Ovary (tissue), 3 donors: ENCODE measurements around the gene ATP9A.

Experiments used
- EP300 ChIP-seq: sonication (generic); formaldehyde crosslinking; IDR thresholded peaks from one replicate; pipeline ENCODE4 v1.6.1; 2017; ENCODE audit warnings: antibody characterized with exemption
- POLR2A ChIP-seq: fragments of 450-650 bp; IDR thresholded peaks from one replicate; pipeline ENCODE4 v1.6.1; 2017; ENCODE audit warnings: antibody characterized with exemption, mild to moderate bottlenecking, moderate library complexity
- TF ChIP-seq, protein P1 (sequence below), 3 donors: fragments of 450-650 bp in 2 of 3; fragments of 200-600 bp in 1 of 3; IDR thresholded peaks; one replicate each; pipeline versions ENCODE4 v1.5.1 to v1.8.0; 2016 to 2022; ENCODE audit warnings: antibody characterized with exemption in 3 of 3, mild to moderate bottlenecking in 1 of 3
- donor health status: DM: no; HTN: no; CAD: no.

DNA sequence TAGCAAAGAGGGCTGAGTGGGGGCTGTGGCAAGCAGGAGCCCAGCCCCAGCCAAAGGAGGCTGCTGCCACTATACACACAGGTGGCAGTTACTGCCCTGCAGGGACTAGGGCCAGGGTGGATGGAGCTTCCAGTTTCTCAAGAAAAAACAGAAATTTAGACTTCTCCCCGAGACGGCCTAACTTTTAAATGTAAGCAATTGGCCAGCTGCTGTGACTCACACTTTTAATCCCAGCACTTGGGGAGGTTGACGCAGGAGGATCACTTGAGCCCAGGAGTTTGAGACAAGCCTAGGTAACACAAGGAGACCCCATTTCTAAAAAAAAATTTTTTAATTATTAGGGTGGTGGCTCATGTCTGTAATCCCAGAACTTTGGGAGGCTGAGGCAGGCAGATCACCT, 127.4 kb downstream of the ATP9A start:
- TF ChIP-seq, protein P1, sequence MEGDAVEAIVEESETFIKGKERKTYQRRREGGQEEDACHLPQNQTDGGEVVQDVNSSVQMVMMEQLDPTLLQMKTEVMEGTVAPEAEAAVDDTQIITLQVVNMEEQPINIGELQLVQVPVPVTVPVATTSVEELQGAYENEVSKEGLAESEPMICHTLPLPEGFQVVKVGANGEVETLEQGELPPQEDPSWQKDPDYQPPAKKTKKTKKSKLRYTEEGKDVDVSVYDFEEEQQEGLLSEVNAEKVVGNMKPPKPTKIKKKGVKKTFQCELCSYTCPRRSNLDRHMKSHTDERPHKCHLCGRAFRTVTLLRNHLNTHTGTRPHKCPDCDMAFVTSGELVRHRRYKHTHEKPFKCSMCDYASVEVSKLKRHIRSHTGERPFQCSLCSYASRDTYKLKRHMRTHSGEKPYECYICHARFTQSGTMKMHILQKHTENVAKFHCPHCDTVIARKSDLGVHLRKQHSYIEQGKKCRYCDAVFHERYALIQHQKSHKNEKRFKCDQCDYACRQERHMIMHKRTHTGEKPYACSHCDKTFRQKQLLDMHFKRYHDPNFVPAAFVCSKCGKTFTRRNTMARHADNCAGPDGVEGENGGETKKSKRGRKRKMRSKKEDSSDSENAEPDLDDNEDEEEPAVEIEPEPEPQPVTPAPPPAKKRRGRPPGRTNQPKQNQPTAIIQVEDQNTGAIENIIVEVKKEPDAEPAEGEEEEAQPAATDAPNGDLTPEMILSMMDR (IDR thresholded peaks at IDR 0.05), result no peak
- TF ChIP-seq POLR2A (no peak), EP300 (no peak)
